ENCODE measurements around the gene FDPS. TPM values are rescaled to one million over a fixed set of nuclear protein-coding genes. Genes with fewer than 3 reads are reported as not detected.

FDPS gene
- total RNA-seq, 2 experiments from 2014 or later = 270 to 271 TPM

- ATAC-seq (no peak), DNase-seq (no peak)
- ChIA-PET CTCF (interaction anchor here (7.2 kb wide), 1 partner anchor 54 kb away, joined by 81 read pairs; no protein-coding TSS in a partner anchor), POLR2A (no interaction called here)
- H3K36me3 Mint-ChIP-seq (ENCODE audit: low read depth) = peaks cover 6% of the 10 kb centered on the region
- H3K9me3 Mint-ChIP-seq (ENCODE audit: insufficient read depth) = no peaks in the 10 kb centered on the region
- H3K27me3 Mint-ChIP-seq (ENCODE audit: low read depth) = peaks cover 5% of the 10 kb centered on the region
- H3K4me1 Mint-ChIP-seq (ENCODE audit: low read depth) = peaks cover 10% of the 10 kb centered on the region
- no peak overlapping the region for H3K27ac Mint-ChIP-seq
- no peak overlapping the region for H3K4me3 Mint-ChIP-seq
Observed at GRCh38 chr1:155304558-155305063, 4.1 kb upstream of the FDPS start.

DNA sequence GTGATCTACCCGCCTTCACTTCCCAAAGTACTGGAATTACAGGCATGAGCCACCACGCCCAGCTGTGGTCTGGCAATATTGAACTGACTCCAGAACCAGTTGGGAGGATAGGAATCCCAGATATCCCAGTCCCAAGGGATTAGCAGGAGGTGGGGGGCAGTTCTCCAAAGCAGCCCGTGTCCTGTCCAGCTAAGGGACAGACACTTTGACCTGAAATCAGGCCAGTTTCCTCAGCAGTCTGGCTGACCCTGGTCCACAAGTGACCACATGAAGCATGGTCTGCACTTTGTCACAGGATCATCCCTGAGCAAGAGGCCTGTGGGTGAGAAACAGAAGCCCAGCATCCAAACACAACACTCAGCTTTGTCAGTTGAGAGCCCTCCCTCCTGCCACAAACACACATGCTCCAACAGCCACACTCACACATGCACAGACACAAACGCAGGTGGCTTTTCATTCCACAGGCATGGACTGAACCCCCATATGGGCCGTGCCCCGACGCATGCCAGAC, 2.7 kb upstream of the FDPS start:
- DNase-seq (no peak), ATAC-seq (no peak)
- H3K4me3 Mint-ChIP-seq = peak overlapping the region; percentile 10
- CTCF ChIA-PET = interaction anchor here (7.2 kb wide), 1 partner anchor 55 kb away, joined by 81 read pairs; no protein-coding TSS in a partner anchor
- peaks cover 16% of the 10 kb centered on the region for H3K36me3 Mint-ChIP-seq (ENCODE audit: low read depth)
- peak overlapping the region; percentile 64 for H3K27ac Mint-ChIP-seq
- peaks cover 5% of the 10 kb centered on the region for H3K27me3 Mint-ChIP-seq (ENCODE audit: low read depth)
- POLR2A ChIA-PET = interaction anchor here (1.7 kb wide), 1 partner anchor 44 kb away, joined by 5 read pairs; the partner anchor contains the start of gene SCAMP3
- H3K9me3 Mint-ChIP-seq (ENCODE audit: insufficient read depth) = no peaks in the 10 kb centered on the region
- peaks cover 21% of the 10 kb centered on the region for H3K4me1 Mint-ChIP-seq (ENCODE audit: low read depth)

DNA sequence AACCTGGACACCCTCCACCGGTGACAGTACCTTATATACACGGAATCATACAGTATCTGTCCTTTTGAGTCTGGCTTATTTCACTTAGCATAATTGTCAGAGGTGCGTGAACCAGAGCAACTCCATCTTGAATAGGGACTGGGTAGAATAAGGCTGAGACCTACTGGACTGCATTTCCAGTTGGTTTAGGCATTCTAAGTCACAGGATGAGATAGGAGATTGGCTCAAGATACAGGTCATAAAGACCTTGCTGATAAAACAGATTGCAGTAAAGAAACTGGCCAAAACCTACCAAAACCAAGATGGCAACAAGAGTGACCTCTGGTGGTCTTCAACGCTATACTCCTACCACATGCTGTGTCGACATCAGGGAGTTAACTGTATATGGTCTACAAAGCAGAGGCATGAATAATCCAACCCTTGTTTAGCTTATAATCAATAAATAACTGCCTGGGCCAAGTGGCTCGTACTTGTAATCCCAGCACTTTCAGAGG, 1.4 kb upstream of the FDPS start:
- peaks cover 32% of the 10 kb centered on the region for H3K4me1 Mint-ChIP-seq (ENCODE audit: low read depth)
- H3K27ac Mint-ChIP-seq = peak overlapping the region; percentile 93
- peaks cover 27% of the 10 kb centered on the region for H3K36me3 Mint-ChIP-seq (ENCODE audit: low read depth)
- DNase-seq (no peak), ATAC-seq (no peak)
- H3K4me3 Mint-ChIP-seq = peak overlapping the region; percentile 57
- CTCF ChIA-PET = interaction anchor here (0.7 to 7.2 kb wide), 10 partner anchors 9 to 233 kb away, joined by 3 to 81 read pairs (median 4); partner anchors contain the start of genes CLK2, RUSC1 and TRIM46
- H3K27me3 Mint-ChIP-seq (ENCODE audit: low read depth) = peaks cover 2% of the 10 kb centered on the region
- POLR2A ChIA-PET = interaction anchor here (0.8 to 1.9 kb wide), 5 partner anchors 16 to 79 kb away, joined by 3 to 14 read pairs (median 4); partner anchors contain the start of gene SCAMP3
- no peaks in the 10 kb centered on the region for H3K9me3 Mint-ChIP-seq (ENCODE audit: insufficient read depth)

GRCh38 chr1:155309423-155310021, 856 bp downstream of the FDPS start:
- Mint-ChIP-seq H3K9me3 (ENCODE audit: insufficient read depth) (no peaks in the 10 kb centered on the region), H3K27me3 (ENCODE audit: low read depth) (no peaks in the 10 kb centered on the region), H3K36me3 (ENCODE audit: low read depth) (peaks cover 45% of the 10 kb centered on the region), H3K4me1 (ENCODE audit: low read depth) (peaks cover 42% of the 10 kb centered on the region), H3K4me3 (peak overlapping the region; percentile 98), H3K27ac (peak overlapping the region; percentile 93)
- ATAC-seq (no peak), DNase-seq (no peak)
- POLR2A ChIA-PET = interaction anchor here (0.6 to 1.1 kb wide), 2 partner anchors 14 to 584 kb away, joined by 3 to 6 read pairs; no protein-coding TSS in a partner anchor
- CTCF ChIA-PET = interaction anchor here (0.6 kb wide), 1 partner anchor 59 kb away, joined by 3 read pairs; no protein-coding TSS in a partner anchor

GRCh38 chr1:155313261-155313660, 4.6 kb downstream of the FDPS start:
- H3K9me3 Mint-ChIP-seq (ENCODE audit: insufficient read depth) = no peaks in the 10 kb centered on the region
- H3K4me3 Mint-ChIP-seq = no peak overlapping the region
- H3K27ac Mint-ChIP-seq = peak overlapping the region; percentile 65
- ChIA-PET POLR2A (no interaction called here), CTCF (interaction anchor here (1.3 to 2.4 kb wide), 3 partner anchors 10 to 63 kb away, joined by 3 to 17 read pairs (median 9); no protein-coding TSS in a partner anchor)
- H3K36me3 Mint-ChIP-seq (ENCODE audit: low read depth) = peaks cover 66% of the 10 kb centered on the region
- no peak for ATAC-seq
- no peaks in the 10 kb centered on the region for H3K27me3 Mint-ChIP-seq (ENCODE audit: low read depth)
- DNase-seq = no peak
- peaks cover 39% of the 10 kb centered on the region for H3K4me1 Mint-ChIP-seq (ENCODE audit: low read depth)

GRCh38 chr1:155316922-155317321, 8.3 kb downstream of the FDPS start:
- Mint-ChIP-seq H3K4me3 (no peak overlapping the region), H3K9me3 (ENCODE audit: insufficient read depth) (no peaks in the 10 kb centered on the region), H3K27me3 (ENCODE audit: low read depth) (no peaks in the 10 kb centered on the region), H3K27ac (no peak overlapping the region), H3K36me3 (ENCODE audit: low read depth) (peaks cover 62% of the 10 kb centered on the region), H3K4me1 (ENCODE audit: low read depth) (peaks cover 52% of the 10 kb centered on the region)
- CTCF ChIA-PET = interaction anchor here (1.0 to 3.7 kb wide), 2 partner anchors 66 to 68 kb away, joined by 4 to 24 read pairs; no protein-coding TSS in a partner anchor
- DNase-seq = no peak
- no peak for ATAC-seq
- POLR2A ChIA-PET = interaction anchor here (1.0 to 1.2 kb wide), 2 partner anchors 39 to 62 kb away, joined by 4 read pairs; partner anchors contain the start of gene ENTREP3

- ChIA-PET CTCF (interaction anchor here (3.7 kb wide), 1 partner anchor 67 kb away, joined by 24 read pairs; no protein-coding TSS in a partner anchor), POLR2A (interaction anchor here (0.7 to 1.2 kb wide), 4 partner anchors 17 to 40 kb away, joined by 3 to 4 read pairs (median 3); partner anchors contain the start of gene PKLR)
- Mint-ChIP-seq H3K4me1 (ENCODE audit: low read depth) (peaks cover 50% of the 10 kb centered on the region), H3K9me3 (ENCODE audit: insufficient read depth) (no peaks in the 10 kb centered on the region), H3K27me3 (ENCODE audit: low read depth) (no peaks in the 10 kb centered on the region), H3K27ac (peak overlapping the region; percentile 4), H3K4me3 (no peak overlapping the region), H3K36me3 (ENCODE audit: low read depth) (peaks cover 52% of the 10 kb centered on the region)
- DNase-seq (no peak), ATAC-seq (no peak)
Observed at GRCh38 chr1:155318082-155318481, 9.4 kb downstream of the FDPS start.

DNA sequence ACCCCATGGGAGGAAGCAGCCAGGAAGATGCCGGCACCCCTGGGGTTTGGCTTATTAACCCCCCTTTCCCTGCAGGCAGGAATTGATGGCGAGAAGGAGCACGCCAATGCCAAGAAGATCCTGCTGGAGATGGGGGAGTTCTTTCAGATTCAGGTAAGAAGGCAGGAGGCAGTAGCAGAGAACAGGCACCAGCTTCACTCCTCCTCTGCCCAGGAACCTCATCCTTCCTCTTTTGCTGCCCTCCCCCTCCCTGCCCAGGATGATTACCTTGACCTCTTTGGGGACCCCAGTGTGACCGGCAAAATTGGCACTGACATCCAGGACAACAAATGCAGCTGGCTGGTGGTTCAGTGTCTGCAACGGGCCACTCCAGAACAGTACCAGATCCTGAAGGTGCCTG, 10.9 kb downstream of the FDPS start:
- ChIA-PET POLR2A (interaction anchor here (0.5 kb wide), 1 partner anchor 170 kb away, joined by 3 read pairs; no protein-coding TSS in a partner anchor), CTCF (interaction anchor here (7.2 kb wide), 1 partner anchor 71 kb away, joined by 190 read pairs; no protein-coding TSS in a partner anchor)
- no peak for DNase-seq
- no peak for ATAC-seq
- peaks cover 41% of the 10 kb centered on the region for H3K36me3 Mint-ChIP-seq (ENCODE audit: low read depth)
- H3K9me3 Mint-ChIP-seq (ENCODE audit: insufficient read depth) = no peaks in the 10 kb centered on the region
- peaks cover 45% of the 10 kb centered on the region for H3K4me1 Mint-ChIP-seq (ENCODE audit: low read depth)
- no peak overlapping the region for H3K27ac Mint-ChIP-seq
- no peaks in the 10 kb centered on the region for H3K27me3 Mint-ChIP-seq (ENCODE audit: low read depth)
- H3K4me3 Mint-ChIP-seq = no peak overlapping the region

- Mint-ChIP-seq H3K4me1 (ENCODE audit: low read depth) (peaks cover 48% of the 10 kb centered on the region), H3K4me3 (peak overlapping the region; percentile 40), H3K27me3 (ENCODE audit: low read depth) (no peaks in the 10 kb centered on the region), H3K36me3 (ENCODE audit: low read depth) (peaks cover 37% of the 10 kb centered on the region), H3K27ac (no peak overlapping the region), H3K9me3 (ENCODE audit: insufficient read depth) (no peaks in the 10 kb centered on the region)
- ATAC-seq (no peak), DNase-seq (no peak)
- POLR2A ChIA-PET = interaction anchor here (0.6 to 1.4 kb wide), 4 partner anchors 12 to 147 kb away, joined by 3 read pairs; partner anchors contain the start of genes CLK2, FDPS and KRTCAP2
- CTCF ChIA-PET = interaction anchor here (4.0 to 7.2 kb wide), 4 partner anchors 13 to 71 kb away, joined by 18 to 190 read pairs (median 35); partner anchors contain the start of genes CLK2, FDPS and HCN3
Observed at GRCh38 chr1:155320252-155320651, 11.6 kb downstream of the FDPS start.

DNA sequence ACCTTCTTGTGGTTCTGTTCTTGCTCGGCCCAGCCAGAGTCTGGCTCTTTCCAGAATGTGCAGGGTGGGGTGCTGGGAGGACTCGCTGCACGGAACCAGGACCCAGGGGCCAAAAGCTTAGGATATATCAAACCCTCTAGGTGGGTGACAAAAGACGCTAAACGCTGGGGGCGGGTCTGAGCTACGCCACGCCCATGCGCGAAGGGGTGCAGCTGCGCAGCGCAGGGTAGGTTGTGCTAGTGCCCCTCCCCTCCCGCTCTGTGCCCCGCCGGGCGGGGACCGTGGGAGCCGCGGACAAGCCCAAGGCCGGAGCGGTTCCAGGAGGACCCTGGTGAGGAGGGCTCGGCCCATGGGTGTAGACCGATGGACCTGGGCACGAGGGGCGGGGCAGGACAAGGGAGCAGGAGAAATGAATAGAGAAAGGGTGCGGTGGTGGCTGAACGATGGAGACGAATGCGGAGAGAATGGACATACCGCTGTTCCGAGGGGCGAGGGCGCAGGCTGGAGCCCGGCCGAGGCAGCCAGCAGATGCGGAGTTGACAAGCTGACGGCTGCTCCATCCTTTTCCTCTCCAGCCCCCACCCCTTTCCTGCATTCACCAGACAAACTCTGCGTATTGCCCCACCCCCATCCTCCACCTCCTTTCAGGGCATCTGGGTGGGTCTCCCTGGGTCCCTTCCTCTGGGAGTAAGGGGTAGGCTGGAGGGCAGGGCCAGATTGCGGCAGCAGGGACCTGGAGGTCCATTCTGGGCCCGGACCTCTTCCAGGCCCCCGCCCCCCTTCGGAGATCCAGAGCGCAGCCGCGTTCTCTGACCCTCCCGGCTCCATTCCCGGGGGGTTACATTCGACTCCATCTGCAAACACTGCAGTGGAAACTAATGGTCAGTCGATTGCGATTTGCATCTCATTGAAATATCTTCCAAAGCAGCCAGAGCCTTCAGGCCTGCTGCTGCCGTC, 12.3 kb downstream of the FDPS start, which contains the start of gene RUSC1:
Gene RUSC1 (plus strand): TSS at position 234 of the 957 bp plus-strand sequence. CDS start 880 bp downstream, outside the sequence.
- Mint-ChIP-seq H3K27ac (peak within 1 kb of the TSS; percentile 1), H3K27me3 (ENCODE audit: low read depth) (no peaks in the 10 kb centered on the region), H3K9me3 (ENCODE audit: insufficient read depth) (no peaks in the 10 kb centered on the region), H3K4me1 (ENCODE audit: low read depth) (peaks cover 53% of the 10 kb centered on the region), H3K4me3 (peak within 1 kb of the TSS; percentile 83), H3K36me3 (ENCODE audit: low read depth) (peaks cover 37% of the 10 kb centered on the region)
- ChIA-PET CTCF (interaction anchor here (0.8 to 7.2 kb wide), 8 partner anchors 9 to 148 kb away, joined by 3 to 190 read pairs (median 11); partner anchors contain the start of genes CLK2, FDPS, HCN3 and KRTCAP2), POLR2A (interaction anchor here (0.6 to 2.1 kb wide), 8 partner anchors 9 to 148 kb away, joined by 3 to 9 read pairs (median 4); partner anchors contain the start of genes CLK2, FDPS and KRTCAP2)
- DNase-seq = peak; percentile 77
- peak; percentile 7 for ATAC-seq

Data from activated CD8-positive, alpha-beta T cell treated with anti-CD3 and anti-CD28 coated beads, Interleukin-2, amount 10 ng/mL, durations not matched to agents 7 days and 5 days (primary cell).